Loucy (cell line): ENCODE data around the gene EDRF1.

ENCODE experiments used
- CTCF ChIP-seq: fragments of 200-600 bp; sonication (generic); conservative IDR thresholded peaks from 2 replicates; pipeline ENCODE4 v1.5.1; 2014; ENCODE audit warnings: mild to moderate bottlenecking, antibody characterized with exemption, low read length
- EZH2phosphoT487 ChIP-seq: fragments of 200-600 bp; IDR thresholded peaks from 2 replicates; pipeline ENCODE4 v1.6.1; 2018; ENCODE audit warnings: antibody characterized with exemption, mild to moderate bottlenecking, moderate library complexity, borderline replicate concordance

- TF ChIP-seq EZH2phosphoT487 (no peak), CTCF (no peak)
These were observed 27.3 kb upstream of the EDRF1 start for GRCh38 chr10:125692196-125692595.
